DOHH2 (cell line): ENCODE data around the gene SRCAP.

Experiments used
- H3F3A ChIP-seq: fragments of 200-600 bp; sonication (generic), shearing (Covaris generic); 2 replicates; pipeline ENCODE4 v1.6.0; 2016; ENCODE audit warnings: antibody characterized with exemption, mild to moderate bottlenecking; ENCODE audit not compliant: control insufficient read depth, insufficient read depth
- H3K27ac ChIP-seq: fragments of 200-600 bp; sonication (generic); 2 replicates; pipeline ENCODE4 v1.5.1; 2014; ENCODE audit warnings: low read depth, mild to moderate bottlenecking, low read length, moderate library complexity
- H3K27me3 ChIP-seq: fragments of 200-600 bp; sonication (generic); 2 replicates; pipeline ENCODE4 v1.6.1; 2014; ENCODE audit warnings: mild to moderate bottlenecking, low read length, mixed read lengths; ENCODE audit not compliant: control insufficient read depth
- H3K36me3 ChIP-seq: fragments of 200-600 bp; sonication (generic); 2 replicates; pipeline ENCODE4 v1.6.1; 2014; ENCODE audit warnings: mild to moderate bottlenecking, low read length, moderate library complexity, mixed read lengths; ENCODE audit not compliant: control insufficient read depth
- H3K4me1 ChIP-seq: fragments of 200-600 bp; sonication (generic); 2 replicates; pipeline ENCODE4 v1.6.1; 2014; ENCODE audit warnings: mild to moderate bottlenecking, low read length, mixed read lengths; ENCODE audit not compliant: control insufficient read depth
- H3K4me2 ChIP-seq: fragments of 200-600 bp; sonication (generic); 2 replicates; pipeline ENCODE4 v1.6.0; 2014; ENCODE audit warnings: mild to moderate bottlenecking, low read length, moderate library complexity
- H3K4me3 ChIP-seq: fragments of 200-600 bp; sonication (generic); 2 replicates; pipeline ENCODE4 v1.5.1; 2014; ENCODE audit warnings: mild to moderate bottlenecking, low read length, mixed read lengths
- H3K79me2 ChIP-seq: fragments of 200-600 bp; sonication (generic); 2 replicates; pipeline ENCODE4 v1.6.1; 2014; ENCODE audit warnings: mild to moderate bottlenecking, low read length, mixed read lengths; ENCODE audit not compliant: control insufficient read depth
- H3K9me2 ChIP-seq: fragments of 200-600 bp; sonication (generic); replicated peaks from 2 replicates; pipeline ENCODE4 v1.6.1; 2014; ENCODE audit warnings: mild to moderate bottlenecking, low read length, mixed read lengths; ENCODE audit not compliant: control insufficient read depth
- H3K9me3 ChIP-seq: fragments of 200-600 bp; sonication (generic); 2 replicates; pipeline ENCODE4 v1.6.1; 2014; ENCODE audit warnings: antibody characterized with exemption, low read length, mixed read lengths; ENCODE audit not compliant: control insufficient read depth, insufficient read depth
- H4K20me1 ChIP-seq: fragments of 200-600 bp; sonication (generic); 2 replicates; pipeline ENCODE4 v1.6.0; 2014; ENCODE audit warnings: low read depth, mild to moderate bottlenecking, antibody characterized with exemption, low read length, moderate library complexity; ENCODE audit not compliant: control insufficient read depth, insufficient read depth
- EZH2phosphoT487 ChIP-seq: fragments of 200-600 bp; sonication (generic); IDR thresholded peaks from 2 replicates; pipeline ENCODE4 v1.6.1; 2017; ENCODE audit warnings: borderline replicate concordance, mild to moderate bottlenecking, antibody characterized with exemption, low read length, moderate library complexity, mixed read lengths
- TF ChIP-seq, protein P1 (sequence below): fragments of 200-600 bp; sonication (generic); IDR thresholded peaks from one replicate; pipeline ENCODE4 v1.5.1; 2014; ENCODE audit warnings: antibody characterized with exemption, mild to moderate bottlenecking, low read depth, low read length; ENCODE audit not compliant: poor library complexity, severe bottlenecking

The SRCAP gene

DNA sequence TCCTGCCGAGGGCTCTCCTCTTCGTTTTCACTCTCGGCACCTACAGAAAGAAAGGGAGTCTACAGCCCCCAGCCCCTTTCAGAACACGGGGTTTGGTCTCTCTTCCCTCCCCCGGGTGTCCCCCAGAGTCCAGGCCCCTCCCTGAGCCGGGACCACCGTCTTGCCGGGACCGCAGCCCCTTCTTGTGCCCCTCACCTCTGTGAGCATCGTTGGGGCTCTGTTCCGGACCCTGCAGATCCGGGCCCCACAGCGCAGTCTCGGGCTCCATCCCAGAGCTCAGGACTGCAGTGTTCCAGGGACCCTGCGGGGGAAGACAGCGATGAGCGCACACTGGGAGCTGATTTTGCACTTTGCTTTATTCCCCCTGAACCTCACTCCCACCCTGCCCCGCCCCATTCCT, 85.2 kb downstream of the SRCAP start:
- H3K36me3 ChIP-seq = peaks cover 14% of the 10 kb centered on the region
- H3K4me2 ChIP-seq = no peak overlapping the region
- no peak overlapping the region for H3K27ac ChIP-seq
- H3K9me2 ChIP-seq = no peaks in the 10 kb centered on the region
- TF ChIP-seq, protein P1, sequence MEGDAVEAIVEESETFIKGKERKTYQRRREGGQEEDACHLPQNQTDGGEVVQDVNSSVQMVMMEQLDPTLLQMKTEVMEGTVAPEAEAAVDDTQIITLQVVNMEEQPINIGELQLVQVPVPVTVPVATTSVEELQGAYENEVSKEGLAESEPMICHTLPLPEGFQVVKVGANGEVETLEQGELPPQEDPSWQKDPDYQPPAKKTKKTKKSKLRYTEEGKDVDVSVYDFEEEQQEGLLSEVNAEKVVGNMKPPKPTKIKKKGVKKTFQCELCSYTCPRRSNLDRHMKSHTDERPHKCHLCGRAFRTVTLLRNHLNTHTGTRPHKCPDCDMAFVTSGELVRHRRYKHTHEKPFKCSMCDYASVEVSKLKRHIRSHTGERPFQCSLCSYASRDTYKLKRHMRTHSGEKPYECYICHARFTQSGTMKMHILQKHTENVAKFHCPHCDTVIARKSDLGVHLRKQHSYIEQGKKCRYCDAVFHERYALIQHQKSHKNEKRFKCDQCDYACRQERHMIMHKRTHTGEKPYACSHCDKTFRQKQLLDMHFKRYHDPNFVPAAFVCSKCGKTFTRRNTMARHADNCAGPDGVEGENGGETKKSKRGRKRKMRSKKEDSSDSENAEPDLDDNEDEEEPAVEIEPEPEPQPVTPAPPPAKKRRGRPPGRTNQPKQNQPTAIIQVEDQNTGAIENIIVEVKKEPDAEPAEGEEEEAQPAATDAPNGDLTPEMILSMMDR = no peak
- no peaks in the 10 kb centered on the region for H4K20me1 ChIP-seq
- peaks cover 21% of the 10 kb centered on the region for H3K79me2 ChIP-seq
- H3K9me3 ChIP-seq = no peaks in the 10 kb centered on the region
- no peak overlapping the region for H3K4me3 ChIP-seq
- H3F3A ChIP-seq = no peaks in the 10 kb centered on the region
- H3K4me1 ChIP-seq = peaks cover 19% of the 10 kb centered on the region
- H3K27me3 ChIP-seq = no peaks in the 10 kb centered on the region

DNA sequence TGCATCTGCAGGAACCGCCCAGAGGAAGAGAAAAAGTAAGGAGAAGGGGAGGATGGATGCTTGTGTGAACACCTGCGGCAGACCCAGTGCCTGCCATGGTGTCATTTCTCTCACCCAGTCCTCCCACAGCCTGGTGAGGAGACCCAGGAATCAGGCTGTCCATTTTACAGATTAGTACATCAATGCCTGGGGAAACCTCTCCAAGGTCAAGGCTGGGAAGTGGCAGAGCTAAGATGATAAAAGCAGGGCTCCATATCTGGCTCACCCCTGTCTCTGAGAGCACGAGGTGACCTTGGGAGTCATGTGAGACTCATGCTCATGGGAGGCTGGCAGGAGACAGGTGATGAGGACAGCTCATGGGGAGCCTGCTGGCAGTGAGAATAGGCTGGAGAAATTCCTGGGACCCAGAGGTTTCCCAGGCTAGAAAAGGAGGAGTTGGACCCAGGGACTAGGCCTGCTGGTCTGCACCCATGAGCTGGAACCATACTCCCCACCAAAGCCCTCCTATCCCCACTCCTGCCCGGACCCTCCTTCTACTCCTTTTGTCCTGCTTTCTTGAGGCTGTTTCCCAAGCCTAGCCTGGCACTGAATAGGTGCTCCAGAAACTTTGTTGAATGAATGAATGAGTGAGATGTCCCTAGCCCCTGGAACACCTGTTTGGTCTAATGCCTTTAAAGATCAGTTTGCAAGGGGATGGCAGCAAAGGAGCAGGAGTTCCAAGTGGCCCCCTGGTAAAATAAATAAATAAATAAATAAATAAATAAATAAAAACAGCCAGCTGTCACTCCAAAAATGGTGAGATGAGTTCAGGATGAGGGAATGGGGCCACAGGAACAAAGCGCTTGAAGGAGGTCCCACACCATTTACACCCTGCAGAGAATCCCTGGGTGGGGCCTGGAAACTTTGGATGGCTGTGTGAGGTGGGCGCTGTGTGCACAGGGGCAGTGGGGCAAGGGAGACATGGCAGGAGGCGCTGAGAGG, 86.4 kb downstream of the SRCAP start:
- no peaks in the 10 kb centered on the region for H3K27me3 ChIP-seq
- peaks cover 19% of the 10 kb centered on the region for H3K4me1 ChIP-seq
- no peaks in the 10 kb centered on the region for H4K20me1 ChIP-seq
- no peaks in the 10 kb centered on the region for H3K9me3 ChIP-seq
- H3K9me2 ChIP-seq = no peaks in the 10 kb centered on the region
- H3K4me3 ChIP-seq = peak overlapping the region; percentile 83; the same call in 1 of the 2 replicates
- TF ChIP-seq, protein P1 = no peak
- no peak for TF ChIP-seq EZH2phosphoT487
- peaks cover 21% of the 10 kb centered on the region for H3K79me2 ChIP-seq
- peaks cover 14% of the 10 kb centered on the region for H3K36me3 ChIP-seq
- no peaks in the 10 kb centered on the region for H3F3A ChIP-seq
- peak overlapping the region; percentile 63 for H3K4me2 ChIP-seq
- no peak overlapping the region for H3K27ac ChIP-seq

DNA sequence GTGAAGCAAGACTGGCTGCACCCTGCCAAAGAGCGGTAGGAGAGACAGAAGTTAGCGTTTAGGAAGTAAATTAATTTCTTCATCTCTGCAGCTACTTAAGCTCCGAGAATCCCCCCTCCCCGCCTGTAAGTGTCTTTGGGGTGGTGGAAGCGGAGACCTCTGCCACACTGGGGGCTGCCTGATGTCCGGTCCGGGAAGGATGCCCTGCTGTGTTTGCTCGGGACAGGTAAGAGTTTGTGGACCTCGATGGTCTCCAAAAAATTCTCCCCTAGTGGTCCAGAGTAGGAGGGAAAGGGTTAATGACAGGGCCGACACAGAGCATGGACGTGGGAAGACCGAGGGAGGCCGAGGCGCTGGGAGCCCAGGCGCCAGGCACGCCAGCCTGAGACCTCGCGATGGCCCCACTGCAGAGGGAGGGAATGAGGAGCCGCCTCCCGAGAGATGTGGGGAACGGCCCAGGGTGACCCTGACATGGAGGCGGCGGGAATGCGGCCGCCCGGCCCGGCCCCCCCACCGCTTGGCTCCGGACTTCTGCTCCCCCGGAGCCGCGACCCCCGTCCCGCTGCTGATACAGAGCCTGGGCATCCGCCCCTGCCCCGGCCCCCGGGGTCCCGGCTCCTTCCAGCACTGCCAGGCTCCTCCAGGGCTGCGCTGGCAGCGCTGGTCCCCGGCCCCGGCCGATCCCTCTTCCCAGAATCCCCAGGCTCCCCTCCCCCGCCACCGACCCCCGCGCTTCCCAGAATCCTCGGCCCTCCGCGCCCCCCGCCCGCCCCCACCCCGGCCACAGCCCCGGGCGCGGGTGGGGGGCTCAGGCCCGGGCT, 87.4 kb downstream of the SRCAP start:
- Histone ChIP-seq H3K9me2 (no peaks in the 10 kb centered on the region), H3K4me2 (peak overlapping the region; percentile 63), H3F3A (no peaks in the 10 kb centered on the region), H4K20me1 (no peaks in the 10 kb centered on the region), H3K9me3 (no peaks in the 10 kb centered on the region), H3K36me3 (peaks cover 14% of the 10 kb centered on the region), H3K4me3 (peak overlapping the region; percentile 83), H3K27me3 (no peaks in the 10 kb centered on the region), H3K27ac (no peak overlapping the region), H3K4me1 (peaks cover 19% of the 10 kb centered on the region), H3K79me2 (peaks cover 21% of the 10 kb centered on the region)
- TF ChIP-seq, protein P1 = no peak
- TF ChIP-seq EZH2phosphoT487 = no peak
